ENCODE results near the gene TRMT11. TPM values are rescaled to one million over a fixed set of nuclear protein-coding genes. Genes with fewer than 3 reads are reported as not detected.

Gene TRMT11
- total and polyA plus RNA-seq, 2 of the 13 experiments (the other 11 are each of a cell fraction or from before 2014, with no cell fraction given): 42.2 to 81.9 TPM

DNA sequence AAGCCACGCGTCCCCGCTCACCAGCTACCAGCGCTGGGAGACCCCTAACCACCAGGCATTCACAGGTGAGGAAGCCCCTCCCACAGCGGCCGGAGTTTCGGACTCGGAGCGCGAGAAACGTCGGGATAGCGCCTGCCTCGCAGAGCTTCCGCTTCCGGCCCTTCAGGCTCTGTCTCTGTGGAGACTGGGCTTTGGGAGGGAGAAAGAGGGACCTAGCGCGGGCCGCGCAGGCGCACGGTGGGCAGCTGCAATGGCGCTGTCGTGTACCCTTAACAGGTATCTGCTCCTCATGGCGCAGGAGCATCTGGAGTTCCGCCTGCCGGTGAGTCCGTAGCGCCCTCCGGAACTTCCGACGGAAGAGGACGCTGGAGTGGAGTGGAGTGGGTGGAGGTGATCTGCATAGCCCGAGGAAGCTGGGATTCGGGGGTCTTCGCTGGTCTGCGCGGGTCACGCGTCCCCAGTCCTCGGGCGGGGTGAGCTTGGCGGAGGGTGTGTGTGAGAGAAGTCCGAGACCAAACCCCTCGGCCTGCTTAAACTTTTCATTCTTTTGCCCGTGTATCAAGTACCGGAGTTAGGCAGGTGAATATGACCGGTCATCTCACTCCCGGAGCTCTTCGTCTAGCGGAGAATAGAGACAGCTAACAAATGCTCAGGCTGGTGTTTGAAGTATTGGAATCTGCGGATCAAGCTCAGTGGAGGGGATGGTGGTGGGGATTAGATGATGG lies at the start of gene TRMT11 (continued):
- TF ChIP-seq CSRNP2 (CRISPR knock-in tag; conservative IDR thresholded peaks at IDR 0.05; ENCODE audit: low read depth) (no peak), CHCHD3 (CRISPR knock-in tag; IDR thresholded peaks at IDR 0.05) (peak; percentile 91), RBM22 (optimal IDR thresholded peaks at IDR 0.05; ENCODE audit: low read length) (peak; percentile 85), HNRNPH1 (optimal IDR thresholded peaks at IDR 0.05; ENCODE audit: low read depth, low read length) (peak; percentile 71), ZNF207 (IDR thresholded peaks at IDR 0.05; ENCODE audit: borderline replicate concordance) (no peak), ZBTB33 (CRISPR knock-in tag; IDR thresholded peaks at IDR 0.05) (peak; percentile 18; the same call in 1 of the 2 replicates), ZNF567 (CRISPR knock-in tag; IDR thresholded peaks at IDR 0.05; ENCODE audit: borderline replicate concordance) (peak; percentile 96), PAX8 (CRISPR knock-in tag; IDR thresholded peaks at IDR 0.05; ENCODE audit: borderline replicate concordance) (no peak), RAD21 (CRISPR knock-in tag; IDR thresholded peaks at IDR 0.05) (peak; percentile 47), PHF8 (CRISPR knock-in tag; IDR thresholded peaks at IDR 0.05) (peak; percentile 98), ZNF839 (CRISPR knock-in tag; IDR thresholded peaks at IDR 0.05; ENCODE audit: borderline replicate concordance) (peak; percentile 81; the same call in 1 of the 2 replicates), ZNF24 (IDR thresholded peaks at IDR 0.05) (no peak), CCAR2 (optimal IDR thresholded peaks at IDR 0.05; ENCODE audit: low read depth, low read length) (peak; percentile 1)
- TF ChIP-seq, protein P1, sequence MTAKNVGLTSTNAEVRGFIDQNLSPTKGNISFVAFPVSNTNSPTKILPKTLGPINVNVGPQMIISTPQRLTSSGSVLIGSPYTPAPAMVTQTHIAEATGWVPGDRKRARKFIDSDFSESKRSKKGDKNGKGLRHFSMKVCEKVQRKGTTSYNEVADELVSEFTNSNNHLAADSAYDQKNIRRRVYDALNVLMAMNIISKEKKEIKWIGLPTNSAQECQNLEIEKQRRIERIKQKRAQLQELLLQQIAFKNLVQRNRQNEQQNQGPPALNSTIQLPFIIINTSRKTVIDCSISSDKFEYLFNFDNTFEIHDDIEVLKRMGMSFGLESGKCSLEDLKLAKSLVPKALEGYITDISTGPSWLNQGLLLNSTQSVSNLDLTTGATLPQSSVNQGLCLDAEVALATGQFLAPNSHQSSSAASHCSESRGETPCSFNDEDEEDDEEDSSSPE (CRISPR knock-in tag; IDR thresholded peaks at IDR 0.05): peak; percentile 90
- TF ChIP-seq, protein P2, sequence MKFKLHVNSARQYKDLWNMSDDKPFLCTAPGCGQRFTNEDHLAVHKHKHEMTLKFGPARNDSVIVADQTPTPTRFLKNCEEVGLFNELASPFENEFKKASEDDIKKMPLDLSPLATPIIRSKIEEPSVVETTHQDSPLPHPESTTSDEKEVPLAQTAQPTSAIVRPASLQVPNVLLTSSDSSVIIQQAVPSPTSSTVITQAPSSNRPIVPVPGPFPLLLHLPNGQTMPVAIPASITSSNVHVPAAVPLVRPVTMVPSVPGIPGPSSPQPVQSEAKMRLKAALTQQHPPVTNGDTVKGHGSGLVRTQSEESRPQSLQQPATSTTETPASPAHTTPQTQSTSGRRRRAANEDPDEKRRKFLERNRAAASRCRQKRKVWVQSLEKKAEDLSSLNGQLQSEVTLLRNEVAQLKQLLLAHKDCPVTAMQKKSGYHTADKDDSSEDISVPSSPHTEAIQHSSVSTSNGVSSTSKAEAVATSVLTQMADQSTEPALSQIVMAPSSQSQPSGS (CRISPR knock-in tag; IDR thresholded peaks at IDR 0.05): no peak; the same call in 1 of the 2 replicates
- TF ChIP-seq, protein P3, sequence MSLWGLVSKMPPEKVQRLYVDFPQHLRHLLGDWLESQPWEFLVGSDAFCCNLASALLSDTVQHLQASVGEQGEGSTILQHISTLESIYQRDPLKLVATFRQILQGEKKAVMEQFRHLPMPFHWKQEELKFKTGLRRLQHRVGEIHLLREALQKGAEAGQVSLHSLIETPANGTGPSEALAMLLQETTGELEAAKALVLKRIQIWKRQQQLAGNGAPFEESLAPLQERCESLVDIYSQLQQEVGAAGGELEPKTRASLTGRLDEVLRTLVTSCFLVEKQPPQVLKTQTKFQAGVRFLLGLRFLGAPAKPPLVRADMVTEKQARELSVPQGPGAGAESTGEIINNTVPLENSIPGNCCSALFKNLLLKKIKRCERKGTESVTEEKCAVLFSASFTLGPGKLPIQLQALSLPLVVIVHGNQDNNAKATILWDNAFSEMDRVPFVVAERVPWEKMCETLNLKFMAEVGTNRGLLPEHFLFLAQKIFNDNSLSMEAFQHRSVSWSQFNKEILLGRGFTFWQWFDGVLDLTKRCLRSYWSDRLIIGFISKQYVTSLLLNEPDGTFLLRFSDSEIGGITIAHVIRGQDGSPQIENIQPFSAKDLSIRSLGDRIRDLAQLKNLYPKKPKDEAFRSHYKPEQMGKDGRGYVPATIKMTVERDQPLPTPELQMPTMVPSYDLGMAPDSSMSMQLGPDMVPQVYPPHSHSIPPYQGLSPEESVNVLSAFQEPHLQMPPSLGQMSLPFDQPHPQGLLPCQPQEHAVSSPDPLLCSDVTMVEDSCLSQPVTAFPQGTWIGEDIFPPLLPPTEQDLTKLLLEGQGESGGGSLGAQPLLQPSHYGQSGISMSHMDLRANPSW (CRISPR knock-in tag; IDR thresholded peaks at IDR 0.05; ENCODE audit: borderline replicate concordance): peak; percentile 90; the same call in 1 of the 2 replicates
- TF ChIP-seq, protein P4, sequence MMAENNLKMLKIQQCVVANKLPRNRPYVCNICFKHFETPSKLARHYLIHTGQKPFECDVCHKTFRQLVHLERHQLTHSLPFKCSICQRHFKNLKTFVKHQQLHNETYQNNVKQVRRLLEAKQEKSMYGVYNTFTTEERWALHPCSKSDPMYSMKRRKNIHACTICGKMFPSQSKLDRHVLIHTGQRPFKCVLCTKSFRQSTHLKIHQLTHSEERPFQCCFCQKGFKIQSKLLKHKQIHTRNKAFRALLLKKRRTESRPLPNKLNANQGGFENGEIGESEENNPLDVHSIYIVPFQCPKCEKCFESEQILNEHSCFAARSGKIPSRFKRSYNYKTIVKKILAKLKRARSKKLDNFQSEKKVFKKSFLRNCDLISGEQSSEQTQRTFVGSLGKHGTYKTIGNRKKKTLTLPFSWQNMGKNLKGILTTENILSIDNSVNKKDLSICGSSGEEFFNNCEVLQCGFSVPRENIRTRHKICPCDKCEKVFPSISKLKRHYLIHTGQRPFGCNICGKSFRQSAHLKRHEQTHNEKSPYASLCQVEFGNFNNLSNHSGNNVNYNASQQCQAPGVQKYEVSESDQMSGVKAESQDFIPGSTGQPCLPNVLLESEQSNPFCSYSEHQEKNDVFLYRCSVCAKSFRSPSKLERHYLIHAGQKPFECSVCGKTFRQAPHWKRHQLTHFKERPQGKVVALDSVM (CRISPR knock-in tag; IDR thresholded peaks at IDR 0.05): peak; percentile 43

All from HepG2 (cell line).